ENCODE data around the gene PKD1L1.

- TF ChIP-seq CTCF (IDR thresholded peaks at IDR 0.05) (no peak), EZH2 (IDR thresholded peaks at IDR 0.05; ENCODE audit: borderline replicate concordance, insufficient read depth, low read depth, low read length, poor library complexity, severe bottlenecking) (no peak)
These were observed 197.2 kb downstream of the PKD1L1 start for GRCh38 chr7:47751043-47751442.

All from B cell (primary cell).